Activated naive CD4-positive, alpha-beta T cell treated with anti-CD3 and anti-CD28 coated beads, Interleukin-2, amount 50 U/mL, for 72 hours (primary cell): ENCODE measurements around the gene LRCH3. TPM values are rescaled to one million over a fixed set of nuclear protein-coding genes. Genes with fewer than 3 reads are reported as not detected.
A peak's percentile ranks its signal among the peaks of the same experiment; 100 is the strongest.

ENCODE experiments used
- ATAC-seq, 2 donors: fragments of 150-1000 bp; cut with Tn5 transposase; 2 replicates each; pipeline ENCODE4 v1.10.0; 2021; ENCODE audit warnings: mild to moderate bottlenecking in 2 of 2, moderate library complexity in 2 of 2
- DNase-seq, 2 donors: peaks; one replicate each; pipeline ENCODE4 v3.0.0; 2021 to 2022; ENCODE audit warnings: low spot score in 2 of 2
- H3K27ac Mint-ChIP-seq, 2 donors: one replicate each; pipeline ENCODE4 v1.8.0; 2022; ENCODE audit warnings: mild to moderate bottlenecking in 2 of 2, mixed read lengths in 2 of 2
- H3K36me3 Mint-ChIP-seq, 2 donors: one replicate each; pipeline ENCODE4 v1.8.0; 2022; ENCODE audit warnings: mixed read lengths in 2 of 2
- H3K9me3 Mint-ChIP-seq, 2 donors: one replicate each; pipeline ENCODE4 v1.8.0; 2022; ENCODE audit warnings: mixed read lengths in 2 of 2
- total RNA-seq, 2 donors: library from RNA; stranded (reverse); gene quantifications; one replicate each; pipeline ENCODE4 v1.2.3, GENCODE V29; 2022

Gene LRCH3
- total RNA-seq, 2 donors from 2014 or later, result 25.0 to 74.9 TPM

- ATAC-seq, result no peak
- no peak for DNase-seq
- Mint-ChIP-seq H3K27ac (no peak overlapping the region), H3K36me3 (peaks cover 7 to 11% of the 10 kb centered on the region in 2 donors), H3K9me3 (no peaks in the 10 kb centered on the region)
Measured at GRCh38 chr3:197854596-197855343, 63.7 kb downstream of the LRCH3 start.

- DNase-seq, result no peak
- Mint-ChIP-seq H3K36me3 (peaks cover 7 to 10% of the 10 kb centered on the region in 2 donors), H3K27ac (no peak overlapping the region), H3K9me3 (no peaks in the 10 kb centered on the region)
- ATAC-seq, result no peak
Measured at GRCh38 chr3:197855571-197855970, 64.5 kb downstream of the LRCH3 start.

GRCh38 chr3:197856199-197856816 is 65.3 kb downstream of the LRCH3 start:
- Mint-ChIP-seq H3K27ac (no peak overlapping the region), H3K9me3 (no peaks in the 10 kb centered on the region), H3K36me3 (peaks cover 7 to 10% of the 10 kb centered on the region in 2 donors)
- ATAC-seq (no peak), DNase-seq (no peak)

- DNase-seq (no peak), ATAC-seq (no peak)
- no peak overlapping the region for H3K27ac Mint-ChIP-seq
- H3K36me3 Mint-ChIP-seq, result peaks cover 0 to 10% of the 10 kb centered on the region in 2 donors
- no peaks in the 10 kb centered on the region for H3K9me3 Mint-ChIP-seq
Measured at GRCh38 chr3:197858133-197858532, 67.1 kb downstream of the LRCH3 start.

- Mint-ChIP-seq H3K9me3 (no peaks in the 10 kb centered on the region), H3K27ac (no peak overlapping the region), H3K36me3 (peaks cover 0 to 10% of the 10 kb centered on the region in 2 donors)
- DNase-seq (no peak), ATAC-seq (no peak)
Measured at GRCh38 chr3:197858598-197858997, 67.5 kb downstream of the LRCH3 start.

- no peak for ATAC-seq
- Mint-ChIP-seq H3K9me3 (no peaks in the 10 kb centered on the region), H3K36me3 (peaks cover 0 to 10% of the 10 kb centered on the region in 2 donors), H3K27ac (peak overlapping the region in 1 of 2 donors; percentile 40)
- no peak for DNase-seq
Measured at GRCh38 chr3:197866035-197866434, 75.0 kb downstream of the LRCH3 start.

- ATAC-seq, result peak in 1 of 2 donors; percentile 20
- Mint-ChIP-seq H3K27ac (peak overlapping the region in 1 of 2 donors; percentile 0), H3K9me3 (no peaks in the 10 kb centered on the region), H3K36me3 (peaks cover 6 to 12% of the 10 kb centered on the region in 2 donors)
- DNase-seq, result no peak
Measured at GRCh38 chr3:197873329-197873728, 82.3 kb downstream of the LRCH3 start.

- ATAC-seq, result no peak
- Mint-ChIP-seq H3K27ac (no peak overlapping the region), H3K36me3 (peaks cover 6 to 12% of the 10 kb centered on the region in 2 donors), H3K9me3 (no peaks in the 10 kb centered on the region)
- DNase-seq, result no peak
Measured at GRCh38 chr3:197874064-197874463, 83.0 kb downstream of the LRCH3 start.

GRCh38 chr3:197874653-197875052 is 83.6 kb downstream of the LRCH3 start:
- ATAC-seq, result no peak
- peak overlapping the region in 1 of 2 donors; percentile 74 for H3K27ac Mint-ChIP-seq
- H3K36me3 Mint-ChIP-seq, result peaks cover 6 to 12% of the 10 kb centered on the region in 2 donors
- no peak for DNase-seq
- no peaks in the 10 kb centered on the region for H3K9me3 Mint-ChIP-seq

- DNase-seq, result no peak
- no peaks in the 10 kb centered on the region for H3K36me3 Mint-ChIP-seq
- H3K9me3 Mint-ChIP-seq, result no peaks in the 10 kb centered on the region
- peak in 1 of 2 donors; percentile 8 for ATAC-seq
- peak overlapping the region; percentile 9 to 84 for H3K27ac Mint-ChIP-seq
Measured at GRCh38 chr3:197877902-197878301, 86.8 kb downstream of the LRCH3 start.

- Mint-ChIP-seq H3K36me3 (peaks cover 0 to 2% of the 10 kb centered on the region in 2 donors), H3K9me3 (no peaks in the 10 kb centered on the region), H3K27ac (peak overlapping the region; percentile 61 to 84)
- ATAC-seq (peak; percentile 91 to 96), DNase-seq (peak; percentile 48 to 62)
Measured at GRCh38 chr3:197878427-197878826, 87.4 kb downstream of the LRCH3 start.

GRCh38 chr3:197880491-197881269 is 89.6 kb downstream of the LRCH3 start:
- no peak for ATAC-seq
- peak overlapping the region in 1 of 2 donors; percentile 1 for H3K27ac Mint-ChIP-seq
- H3K36me3 Mint-ChIP-seq, result peaks cover 0 to 5% of the 10 kb centered on the region in 2 donors
- no peak for DNase-seq
- no peaks in the 10 kb centered on the region for H3K9me3 Mint-ChIP-seq

GRCh38 chr3:197881270-197881969 is 90.4 kb downstream of the LRCH3 start:
- Mint-ChIP-seq H3K9me3 (no peaks in the 10 kb centered on the region), H3K36me3 (peaks cover 0 to 5% of the 10 kb centered on the region in 2 donors), H3K27ac (no peak overlapping the region)
- ATAC-seq (no peak), DNase-seq (no peak)

- DNase-seq (no peak), ATAC-seq (no peak)
- Mint-ChIP-seq H3K27ac (no peak overlapping the region), H3K9me3 (no peaks in the 10 kb centered on the region), H3K36me3 (peaks cover 0 to 5% of the 10 kb centered on the region in 2 donors)
Measured at GRCh38 chr3:197881970-197882338, 90.9 kb downstream of the LRCH3 start.

GRCh38 chr3:197882586-197882985 is 91.5 kb downstream of the LRCH3 start:
- H3K27ac Mint-ChIP-seq, result no peak overlapping the region
- no peaks in the 10 kb centered on the region for H3K9me3 Mint-ChIP-seq
- H3K36me3 Mint-ChIP-seq, result peaks cover 0 to 5% of the 10 kb centered on the region in 2 donors
- ATAC-seq (no peak), DNase-seq (no peak)

- H3K27ac Mint-ChIP-seq, result peak overlapping the region in 1 of 2 donors; percentile 65
- ATAC-seq, result no peak
- H3K36me3 Mint-ChIP-seq, result peaks cover 0 to 5% of the 10 kb centered on the region in 2 donors
Measured at GRCh38 chr3:197883541-197883940, 92.5 kb downstream of the LRCH3 start.

More at GRCh38 chr3:197883541-197883940, 92.5 kb downstream of the LRCH3 start:
- DNase-seq, result no peak
- no peaks in the 10 kb centered on the region for H3K9me3 Mint-ChIP-seq
